GM23338 (cell line): ENCODE measurements around the gene ZNF490. TPM values are rescaled to one million over a fixed set of nuclear protein-coding genes. Genes with fewer than 3 reads are reported as not detected.

ENCODE experiments used
- ATAC-seq: fragments of 200-7000 bp; cut with Tn5 transposase; 3 replicates; pipeline ENCODE4 v1.9.1; 2020
- DNase-seq: peaks from one replicate; pipeline ENCODE4 v3.0.0-alpha.2; 2015; ENCODE audit warnings: low spot score
- H2AFZ ChIP-seq: fragments of 200-600 bp; sonication (generic); 2 replicates; pipeline ENCODE4 v1.8.0; 2016; ENCODE audit warnings: antibody characterized with exemption, mild to moderate bottlenecking, moderate library complexity
- H3F3A ChIP-seq: fragments of 200-600 bp; sonication (generic); replicated peaks from 2 replicates; pipeline ENCODE4 v1.8.0; 2017; ENCODE audit warnings: antibody characterized with exemption, mixed run types, low read depth
- H3K27ac ChIP-seq: fragments of 200-600 bp; sonication (generic); 2 replicates; pipeline ENCODE4 v1.6.1; 2016; ENCODE audit warnings: low read depth
- H3K27me3 ChIP-seq: fragments of 200-600 bp; sonication (generic); 2 replicates; pipeline ENCODE4 v1.8.0; 2016; ENCODE audit warnings: mild to moderate bottlenecking, mixed run types, moderate library complexity; ENCODE audit not compliant: insufficient read depth
- H3K36me3 ChIP-seq: fragments of 200-600 bp; sonication (generic); 2 replicates; pipeline ENCODE4 v1.8.0; 2016; ENCODE audit warnings: mild to moderate bottlenecking; ENCODE audit not compliant: insufficient read depth
- H3K4me1 ChIP-seq: fragments of 200-600 bp; sonication (generic); 2 replicates; pipeline ENCODE4 v1.8.0; 2016; ENCODE audit warnings: mild to moderate bottlenecking, moderate library complexity; ENCODE audit not compliant: insufficient read depth
- H3K4me2 ChIP-seq: fragments of 200-600 bp; sonication (generic); 2 replicates; pipeline ENCODE4 v1.7.1; 2017; ENCODE audit warnings: mixed run types
- H3K4me3 ChIP-seq: fragments of 200-600 bp; sonication (generic); 2 replicates; pipeline ENCODE4 v1.6.1; 2016; ENCODE audit warnings: mixed run types
- H3K79me2 ChIP-seq: fragments of 200-600 bp; sonication (generic); replicated peaks from 2 replicates; pipeline ENCODE4 v1.8.0; 2017; ENCODE audit warnings: mild to moderate bottlenecking; ENCODE audit not compliant: insufficient read depth
- H3K9me2 ChIP-seq: fragments of 200-600 bp; sonication (generic); 2 replicates; pipeline ENCODE4 v1.8.0; 2017; ENCODE audit not compliant: insufficient read depth
- H4K20me1 ChIP-seq: fragments of 200-600 bp; sonication (generic); replicated peaks from 2 replicates; pipeline ENCODE4 v1.8.0; 2017; ENCODE audit warnings: mild to moderate bottlenecking; ENCODE audit not compliant: insufficient read depth
- H3K27ac Mint-ChIP-seq: 2 replicates; pipeline ENCODE4 v1.8.0; 2020; ENCODE audit warnings: inconsistent platforms, mild to moderate bottlenecking, moderate library complexity, mixed read lengths
- H3K27me3 Mint-ChIP-seq: 3 replicates; pipeline ENCODE4 v1.8.0; 2022; ENCODE audit warnings: low read depth, mild to moderate bottlenecking, moderate library complexity, mixed read lengths, inconsistent platforms; ENCODE audit not compliant: insufficient read depth, poor library complexity
- H3K36me3 Mint-ChIP-seq: 3 replicates; pipeline ENCODE4 v1.8.0; 2021; ENCODE audit warnings: low read depth, mild to moderate bottlenecking, inconsistent platforms, moderate library complexity, mixed read lengths
- H3K4me1 Mint-ChIP-seq: 3 replicates; pipeline ENCODE4 v1.8.0; 2020; ENCODE audit warnings: mild to moderate bottlenecking, inconsistent platforms, mixed read lengths
- H3K4me3 Mint-ChIP-seq: 3 replicates; pipeline ENCODE4 v1.8.0; 2021; ENCODE audit warnings: moderate library complexity, mild to moderate bottlenecking, inconsistent platforms, mixed read lengths
- H3K9me3 Mint-ChIP-seq: 3 replicates; pipeline ENCODE4 v1.8.0; 2020; ENCODE audit warnings: moderate library complexity, mild to moderate bottlenecking, inconsistent platforms, mixed read lengths
- CREB1 ChIP-seq: fragments of 250-450 bp; sonication (Bioruptor Pico); IDR thresholded peaks from 2 replicates; pipeline ENCODE4 v1.5.0; 2020; ENCODE audit warnings: low read depth, mild to moderate bottlenecking, moderate library complexity
- CTCF ChIP-seq, 2 experiments: fragments of 200-600 bp in 1 of 2; sonication (generic) in 1 of 2; conservative IDR thresholded peaks; 2 replicates each; pipeline versions ENCODE4 v1.5.1 to v1.6.1; 2016 to 2017; ENCODE audit warnings: antibody characterized with exemption in 2 of 2, low read depth in 2 of 2, mild to moderate bottlenecking in 2 of 2, moderate library complexity in 1 of 2
- EZH2 ChIP-seq: fragments of 200-600 bp; sonication (generic); IDR thresholded peaks from one replicate; pipeline ENCODE4 v1.8.0; 2017; ENCODE audit warnings: antibody characterized with exemption, mild to moderate bottlenecking, low read depth; ENCODE audit not compliant: unreplicated experiment
- EZH2phosphoT487 ChIP-seq: fragments of 200-600 bp; sonication (generic); IDR thresholded peaks from one replicate; pipeline ENCODE4 v1.8.1; 2018; ENCODE audit warnings: antibody characterized with exemption; ENCODE audit not compliant: unreplicated experiment
- JUNB ChIP-seq: IDR thresholded peaks from one replicate; pipeline ENCODE4 v1.6.1; 2016; ENCODE audit warnings: antibody characterized with exemption; ENCODE audit not compliant: unreplicated experiment
- NANOG ChIP-seq: IDR thresholded peaks from 2 replicates; pipeline ENCODE4 v1.6.1; 2016; ENCODE audit warnings: antibody characterized with exemption, borderline replicate concordance
- POLR2AphosphoS5 ChIP-seq: IDR thresholded peaks from 2 replicates; pipeline ENCODE4 v1.6.1; 2016; ENCODE audit warnings: antibody characterized with exemption, low read depth
- REST ChIP-seq: IDR thresholded peaks from one replicate; pipeline ENCODE4 v1.6.1; 2018; ENCODE audit warnings: antibody characterized with exemption; ENCODE audit not compliant: unreplicated experiment
- STAT1 ChIP-seq: IDR thresholded peaks from one replicate; pipeline ENCODE4 v1.6.1; 2016; ENCODE audit warnings: antibody characterized with exemption; ENCODE audit not compliant: unreplicated experiment
- ZNF114 ChIP-seq: fragments of 250-450 bp; sonication (Bioruptor Pico); IDR thresholded peaks from 2 replicates; pipeline ENCODE4 v1.5.0; 2020; ENCODE audit warnings: mild to moderate bottlenecking, moderate library complexity
- ZNF331 ChIP-seq: fragments of 250-450 bp; sonication (Bioruptor Pico); IDR thresholded peaks from 2 replicates; pipeline ENCODE4 v1.5.0; 2020; ENCODE audit warnings: low read depth, mild to moderate bottlenecking, moderate library complexity
- ZNF462 ChIP-seq: fragments of 250-450 bp; sonication (Bioruptor Pico); IDR thresholded peaks from 2 replicates; pipeline ENCODE4 v1.5.0; 2020; ENCODE audit warnings: mild to moderate bottlenecking, moderate library complexity
- polyA plus RNA-seq: library from polyadenylated mRNA; unstranded; fragments of >200 nt; fragmentation: Nextera tagmentation; extraction: Ambion mirVana; gene quantifications from 2 replicates; pipeline ENCODE4 v1.2.1, GENCODE V29; 2016
- total RNA-seq: library from RNA; depleted of rRNA; stranded (reverse); fragments of >200 nt; shearing (Covaris generic); gene quantifications from 2 replicates; pipeline ENCODE4 v1.2.3, GENCODE V29; 2014
- TF ChIP-seq, protein P1 (sequence below): IDR thresholded peaks from 2 replicates; pipeline ENCODE4 v1.6.1; 2016; ENCODE audit warnings: antibody characterized with exemption

Gene ZNF490
- total and polyA plus RNA-seq, 2 experiments from 2014 or later = 1.4 to 7.3 TPM

DNA sequence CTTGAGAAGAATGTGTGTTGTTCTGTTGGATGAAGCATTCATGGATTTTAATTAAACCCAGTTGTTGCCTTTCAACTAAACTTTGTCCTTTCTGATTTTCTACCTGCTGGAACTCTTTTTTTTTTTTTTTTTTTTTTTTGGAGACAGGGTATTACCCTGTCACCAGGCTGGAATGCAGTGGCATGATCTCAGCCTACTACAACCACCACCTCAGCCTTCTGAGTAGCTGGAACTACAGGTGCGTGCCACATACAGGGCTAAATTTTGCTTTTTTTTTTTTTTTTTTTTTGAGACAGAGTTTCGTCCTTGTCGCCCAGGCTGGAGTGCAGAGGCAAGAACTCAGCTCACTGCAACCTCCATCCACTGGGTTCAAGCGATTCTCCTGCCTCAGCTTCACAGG is 7.0 kb upstream of the ZNF490 start:
- Histone ChIP-seq H3K4me2 (no peak overlapping the region), H3K4me3 (no peak overlapping the region), H3F3A (no peaks in the 10 kb centered on the region), H4K20me1 (peaks cover 19% of the 10 kb centered on the region), H3K79me2 (peaks cover 90% of the 10 kb centered on the region), H3K9me2 (no peaks in the 10 kb centered on the region), H3K27me3 (no peaks in the 10 kb centered on the region), H3K4me1 (no peaks in the 10 kb centered on the region), H2AFZ (no peak overlapping the region), H3K36me3 (0 out of 2 replicates have a peak, but pooled peaks cover 7% of the 10 kb centered on the region), H3K27ac (no peak overlapping the region)
- TF ChIP-seq ZNF331 (CRISPR knock-in tag) = no peak
- TF ChIP-seq, protein P1, sequence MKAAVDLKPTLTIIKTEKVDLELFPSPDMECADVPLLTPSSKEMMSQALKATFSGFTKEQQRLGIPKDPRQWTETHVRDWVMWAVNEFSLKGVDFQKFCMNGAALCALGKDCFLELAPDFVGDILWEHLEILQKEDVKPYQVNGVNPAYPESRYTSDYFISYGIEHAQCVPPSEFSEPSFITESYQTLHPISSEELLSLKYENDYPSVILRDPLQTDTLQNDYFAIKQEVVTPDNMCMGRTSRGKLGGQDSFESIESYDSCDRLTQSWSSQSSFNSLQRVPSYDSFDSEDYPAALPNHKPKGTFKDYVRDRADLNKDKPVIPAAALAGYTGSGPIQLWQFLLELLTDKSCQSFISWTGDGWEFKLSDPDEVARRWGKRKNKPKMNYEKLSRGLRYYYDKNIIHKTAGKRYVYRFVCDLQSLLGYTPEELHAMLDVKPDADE = no peak
- TF ChIP-seq ZNF114 = no peak
- no peak for TF ChIP-seq JUNB
- TF ChIP-seq NANOG = no peak
- no peak for TF ChIP-seq STAT1
- TF ChIP-seq POLR2AphosphoS5 = no peak
- no peak for TF ChIP-seq ZNF462 (CRISPR knock-in tag)
- TF ChIP-seq REST = no peak
- TF ChIP-seq CTCF (conservative IDR thresholded peaks at IDR 0.05; ENCODE audit: low read depth in 2 of 2) = no peak
- no peak for TF ChIP-seq EZH2phosphoT487
- no peak for TF ChIP-seq EZH2
- TF ChIP-seq CREB1 (CRISPR knock-in tag) = no peak
- Mint-ChIP-seq H3K27me3 (peaks cover 8% of the 10 kb centered on the region), H3K9me3 (peaks cover 15% of the 10 kb centered on the region), H3K27ac (no peak overlapping the region), H3K36me3 (peaks cover 57% of the 10 kb centered on the region), H3K4me1 (no peaks in the 10 kb centered on the region), H3K4me3 (no peak overlapping the region)
- DNase-seq (no peak), ATAC-seq (no peak)
